ENCODE data around the gene EFCAB6. TPM values are rescaled to one million over a fixed set of nuclear protein-coding genes. Genes with fewer than 3 reads are reported as not detected.
A peak's percentile ranks its signal among the peaks of the same experiment; 100 is the strongest.

The EFCAB6 gene
- total and polyA plus RNA-seq, 10 donors = 0.07 to 2.8 (median 0.78) TPM

DNA sequence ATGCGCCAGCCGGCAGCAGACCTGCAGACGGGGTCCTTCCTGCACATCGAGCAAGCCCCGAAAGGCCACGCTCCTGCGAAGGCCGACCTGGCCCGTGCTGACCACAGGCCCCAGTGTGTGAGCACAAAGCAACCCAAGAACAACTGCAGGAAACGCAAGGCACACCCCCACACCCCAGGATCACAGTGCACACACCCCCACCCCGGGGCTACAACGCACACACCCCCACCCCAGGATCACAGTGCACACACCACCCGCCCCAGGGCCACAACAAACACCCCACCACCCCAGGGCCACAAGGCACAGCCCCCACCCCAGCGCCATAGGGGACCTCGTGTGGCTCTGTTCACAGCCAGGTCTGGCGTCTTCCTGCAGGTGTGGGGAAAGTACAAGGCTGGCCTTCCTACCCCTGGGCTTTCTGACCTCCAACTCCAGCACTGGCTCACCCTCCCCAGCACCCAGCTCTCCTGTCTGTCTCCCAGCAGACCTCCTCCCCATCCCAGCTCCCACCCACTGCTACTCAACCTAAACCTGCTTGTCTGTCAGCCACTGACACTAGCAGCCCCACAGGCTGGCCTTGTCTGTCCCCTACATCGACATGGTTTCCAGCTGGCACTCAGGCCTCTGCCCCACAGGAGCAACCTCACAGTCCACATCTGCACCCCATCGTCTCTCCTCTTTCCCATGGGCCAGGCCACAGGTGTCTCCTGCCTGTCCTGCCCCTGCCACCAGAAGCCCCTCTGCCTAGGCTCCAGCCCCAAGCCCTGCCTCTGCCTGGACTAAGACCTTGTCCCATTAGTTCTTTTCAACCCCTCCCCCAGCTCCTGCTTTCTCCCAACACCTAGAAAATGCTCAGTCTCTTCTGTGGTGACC is 20.5 kb upstream of the EFCAB6 start:
- Histone ChIP-seq H3K27ac (no peak overlapping the region), H3K27me3 (replicated peaks in 1 of 7) (peaks cover 0 to 76% (median 3%) of the 10 kb centered on the region in 7 donors), H3K36me3 (no peaks in the 10 kb centered on the region), H3K9me3 (no peaks in the 10 kb centered on the region), H3K4me3 (no peak overlapping the region), H3K4me1 (no peaks in the 10 kb centered on the region)
- peak; percentile 49 for DNase-seq
- WGBS, 5 donors = 78 to 90% (median 90%) methylated on average over 17 to 18 of the region's 18 CpGs
- no peak for TF ChIP-seq CTCF (IDR thresholded peaks at IDR 0.05 in 8 of 11, conservative IDR thresholded peaks at IDR 0.05 in 3 of 11)
- TF ChIP-seq POLR2AphosphoS5 (IDR thresholded peaks at IDR 0.05) = no peak
- no peak for TF ChIP-seq POLR2A (IDR thresholded peaks at IDR 0.05)
- intact Hi-C loops (cut with DNase I; ENCODE audit: low total_unique reads) = no loop called here

GRCh38 chr22:43831561-43832392 is 19.7 kb upstream of the EFCAB6 start:
- Histone ChIP-seq H3K36me3 (no peaks in the 10 kb centered on the region), H3K9me3 (no peaks in the 10 kb centered on the region), H3K27ac (no peak overlapping the region), H3K4me1 (no peaks in the 10 kb centered on the region), H3K27me3 (replicated peaks in 1 of 7) (peaks cover 0 to 76% (median 3%) of the 10 kb centered on the region in 7 donors), H3K4me3 (no peak overlapping the region)
- WGBS, 5 donors = 85 to 93% (median 89%) methylated on average over 18 to 33 of the region's 33 CpGs
- DNase-seq = peak; percentile 65
- intact Hi-C loops (cut with DNase I; ENCODE audit: low total_unique reads) = no loop called here
- no peak for TF ChIP-seq CTCF (IDR thresholded peaks at IDR 0.05 in 8 of 11, conservative IDR thresholded peaks at IDR 0.05 in 3 of 11)
- no peak for TF ChIP-seq POLR2A (IDR thresholded peaks at IDR 0.05)
- TF ChIP-seq POLR2AphosphoS5 (IDR thresholded peaks at IDR 0.05) = no peak

- H3K27me3 ChIP-seq (replicated peaks in 1 of 7) = peaks cover 0 to 76% (median 3%) of the 10 kb centered on the region in 7 donors
- no peak for DNase-seq
- WGBS, 5 donors = 70 to 87% (median 78%) methylated on average over 8 to 12 of the region's 12 CpGs
- no peaks in the 10 kb centered on the region for H3K36me3 ChIP-seq
- intact Hi-C loops (cut with DNase I; ENCODE audit: low total_unique reads) = no loop called here
- no peak overlapping the region for H3K4me3 ChIP-seq
- H3K9me3 ChIP-seq = no peaks in the 10 kb centered on the region
- no peak overlapping the region for H3K27ac ChIP-seq
- TF ChIP-seq CTCF (IDR thresholded peaks at IDR 0.05 in 8 of 11, conservative IDR thresholded peaks at IDR 0.05 in 3 of 11) (no peak), POLR2AphosphoS5 (IDR thresholded peaks at IDR 0.05) (no peak), POLR2A (IDR thresholded peaks at IDR 0.05) (no peak)
- no peaks in the 10 kb centered on the region for H3K4me1 ChIP-seq
These were observed 18.9 kb upstream of the EFCAB6 start for GRCh38 chr22:43830931-43831560.
